Measurements from ENCODE around the gene ZDHHC7.

Gene ZDHHC7

DNA sequence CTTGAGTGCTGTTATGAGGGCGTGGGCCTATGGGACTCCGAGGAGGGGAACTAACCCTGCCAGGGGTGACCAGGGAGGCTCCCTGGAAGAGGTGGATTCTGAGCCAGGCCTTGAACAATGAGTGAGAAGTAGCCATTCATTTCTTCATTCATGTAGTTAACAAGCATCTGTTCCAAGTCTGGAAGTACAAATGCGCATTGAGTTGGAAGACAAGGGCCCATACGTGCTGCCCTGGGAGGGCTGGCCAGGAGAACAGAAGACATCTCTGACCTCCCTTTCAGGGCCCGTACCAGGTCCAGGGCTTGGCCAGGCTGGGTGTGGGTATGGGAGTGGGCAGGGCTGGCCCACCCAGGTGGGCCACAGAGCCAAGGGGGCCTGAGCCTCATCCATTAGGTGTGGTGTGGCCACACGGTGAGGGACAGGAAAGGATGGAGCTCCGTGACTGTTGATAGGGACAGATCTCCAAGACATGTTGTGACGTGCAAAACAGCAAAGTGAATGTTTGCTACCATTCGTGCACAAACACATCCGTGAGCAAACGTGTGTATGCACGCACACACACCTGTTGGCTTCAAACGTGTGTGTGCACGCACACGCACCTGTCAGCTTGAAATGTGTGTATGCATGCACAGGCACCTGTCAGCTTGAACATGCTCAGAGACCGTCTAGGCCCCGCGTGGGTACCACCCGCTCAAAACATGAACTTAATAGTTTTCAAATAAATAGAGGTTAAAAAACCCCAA is 46.8 kb downstream of the ZDHHC7 start:
- DNase-seq (ENCODE audit: low spot score), result no peak

DNA sequence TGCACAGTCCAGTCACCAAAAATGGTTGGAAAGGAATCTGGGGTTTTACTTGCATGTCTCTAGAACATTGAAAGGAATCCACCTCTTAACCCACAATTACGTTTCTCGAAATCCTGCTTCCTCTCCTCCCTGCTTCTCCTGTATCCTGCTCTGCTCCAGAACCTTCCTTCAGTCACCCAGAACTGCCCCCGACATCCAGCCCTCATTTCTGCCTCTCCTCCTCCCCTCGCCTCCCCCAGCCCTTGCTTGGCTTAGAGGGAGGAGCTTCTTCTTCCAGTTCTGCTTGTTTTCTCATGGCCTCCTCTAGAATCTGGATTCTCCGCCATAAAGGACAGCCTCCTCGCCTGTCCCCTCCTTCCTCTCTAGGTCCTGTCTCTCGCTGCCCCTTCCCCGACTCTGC is 48.3 kb downstream of the ZDHHC7 start:
- DNase-seq (ENCODE audit: low spot score), result no peak

DNA sequence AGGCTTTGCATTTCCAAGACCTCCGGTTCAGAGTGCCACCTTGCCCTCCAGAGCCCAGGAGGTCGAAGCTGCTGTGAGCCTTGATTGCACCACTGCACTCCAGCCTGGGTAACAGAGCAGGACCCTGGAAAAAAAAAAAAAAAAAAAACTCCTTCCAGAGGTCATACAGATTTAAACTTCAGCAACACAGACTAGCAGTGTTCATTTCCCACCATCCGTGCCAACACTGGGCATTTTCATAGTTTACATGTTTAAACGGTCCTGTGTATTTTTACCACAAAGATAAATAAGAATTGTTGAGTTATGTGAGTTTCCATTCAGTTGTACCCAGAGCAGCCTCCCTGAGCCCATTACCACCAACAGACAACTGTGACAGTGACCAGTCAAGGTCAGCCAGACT is 50.4 kb downstream of the ZDHHC7 start:
- no peak for DNase-seq (ENCODE audit: low spot score)

DNA sequence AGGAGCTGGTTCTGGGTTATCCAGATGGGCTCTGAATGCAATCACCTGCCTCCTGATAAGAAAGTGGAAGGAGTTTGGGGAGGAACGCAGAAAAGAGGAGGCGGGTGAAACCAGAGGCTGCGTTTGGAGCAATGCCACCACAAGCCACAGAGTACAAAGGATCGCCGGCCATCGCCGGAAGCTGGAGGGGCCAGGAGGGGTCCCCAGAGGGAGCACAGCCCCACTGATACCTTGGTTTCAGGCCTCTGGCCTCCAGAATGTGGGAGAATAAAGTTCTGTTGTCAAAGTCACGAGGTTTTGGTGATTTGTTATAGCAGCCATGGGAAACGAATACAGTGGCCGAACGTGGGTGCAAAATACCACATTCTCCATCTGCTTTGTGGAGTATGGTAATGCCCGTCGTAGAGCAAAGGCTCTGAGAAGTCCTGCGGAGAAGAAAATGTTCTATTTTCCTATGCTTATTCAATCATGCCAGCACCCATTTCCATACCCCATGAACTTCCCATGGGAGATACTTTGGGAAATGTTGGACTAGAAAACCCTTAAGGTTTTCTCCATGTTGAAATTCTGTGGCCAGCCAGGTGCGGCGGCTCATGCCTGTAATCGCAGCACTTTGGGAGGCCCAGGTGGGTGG is 51.4 kb downstream of the ZDHHC7 start:
- no peak for DNase-seq (ENCODE audit: low spot score)

DNA sequence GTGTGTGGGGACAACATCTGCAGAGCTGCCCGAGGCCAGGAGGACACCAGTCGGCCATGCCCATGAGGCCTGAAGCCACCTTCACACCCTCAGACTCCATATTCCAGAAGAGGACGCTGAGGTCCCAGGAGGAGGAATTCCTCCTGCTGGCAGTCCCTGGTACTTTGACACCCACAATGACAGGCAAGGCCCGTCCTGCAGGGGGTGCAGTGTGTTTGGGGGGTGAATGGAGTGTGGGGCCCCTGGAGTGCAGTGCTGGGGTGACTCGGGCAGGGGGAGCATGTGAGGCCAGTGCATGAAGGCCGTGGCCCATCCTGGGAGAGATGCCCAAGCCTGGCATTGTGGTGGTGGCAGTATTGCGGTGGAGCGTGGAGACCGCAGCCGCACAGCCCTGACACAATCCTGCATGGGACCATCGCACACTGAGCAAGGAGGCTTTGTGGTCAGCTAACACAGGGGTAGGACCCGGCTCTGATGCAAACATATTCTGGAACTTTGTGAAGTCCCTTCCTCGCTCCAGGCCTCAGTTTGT is 52.2 kb downstream of the ZDHHC7 start:
- peak; percentile 49 for DNase-seq (ENCODE audit: low spot score)

DNA sequence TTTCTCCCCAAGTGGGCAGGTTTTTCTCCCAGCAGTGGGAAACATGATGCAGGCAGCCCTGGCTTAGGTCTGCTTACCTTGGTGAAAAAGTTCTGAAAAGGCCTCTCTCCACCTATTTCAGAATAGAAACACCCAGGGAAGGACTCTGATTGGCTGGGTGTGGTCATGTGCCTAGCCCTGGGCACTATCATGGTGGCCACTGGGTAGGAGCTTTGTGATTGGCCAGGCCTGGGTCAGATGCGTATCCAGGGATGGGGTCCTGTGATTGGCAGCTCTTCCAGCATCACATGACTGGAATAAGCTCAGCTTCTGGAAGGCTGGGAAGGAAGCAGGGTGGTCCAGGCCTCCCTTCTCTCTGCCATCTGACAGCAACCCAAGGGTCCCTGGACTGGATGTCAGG is 53.5 kb downstream of the ZDHHC7 start:
- no peak for DNase-seq (ENCODE audit: low spot score)

DNA sequence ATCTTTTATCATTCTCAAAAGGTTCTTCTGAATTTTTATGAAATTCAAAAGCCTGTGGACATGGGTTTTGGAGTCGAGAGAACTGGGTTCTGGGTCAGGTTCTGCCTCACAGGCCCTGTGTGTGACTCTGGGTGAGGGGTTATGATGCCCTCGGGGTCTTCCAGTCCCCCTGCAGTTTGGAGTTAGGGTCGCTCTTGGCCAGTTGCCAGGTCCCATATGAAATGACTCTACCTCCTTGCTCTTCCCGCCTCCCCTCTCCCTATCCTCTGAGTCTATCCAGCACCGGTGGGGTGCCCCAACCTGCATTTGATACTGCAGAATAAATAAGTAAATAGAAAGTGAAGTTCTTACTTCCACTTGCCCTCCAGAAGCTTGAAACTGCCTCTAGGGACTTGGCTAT is 54.1 kb downstream of the ZDHHC7 start:
- no peak for DNase-seq (ENCODE audit: low spot score)

DNA sequence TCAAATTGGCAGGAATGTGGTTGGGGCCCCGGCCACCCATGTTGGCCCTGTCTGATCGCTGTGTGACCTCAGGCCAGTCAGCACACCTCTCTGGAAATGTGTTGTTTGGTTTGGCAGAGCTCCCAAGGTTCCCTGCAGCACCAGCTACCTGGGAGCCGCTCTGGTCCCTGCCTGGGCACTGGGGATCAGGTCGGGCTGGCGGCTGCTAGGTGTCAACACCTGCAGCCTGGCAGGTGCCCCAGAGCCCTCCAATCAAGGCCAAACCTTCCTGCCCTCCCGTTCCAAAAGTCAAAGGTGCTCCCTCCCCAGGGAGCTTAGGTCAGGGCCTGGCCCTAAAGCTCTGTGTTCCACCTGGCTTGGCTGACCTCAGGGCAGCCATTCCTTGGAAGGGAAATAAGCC is 55.9 kb downstream of the ZDHHC7 start:
- no peak for DNase-seq (ENCODE audit: low spot score)

DNA sequence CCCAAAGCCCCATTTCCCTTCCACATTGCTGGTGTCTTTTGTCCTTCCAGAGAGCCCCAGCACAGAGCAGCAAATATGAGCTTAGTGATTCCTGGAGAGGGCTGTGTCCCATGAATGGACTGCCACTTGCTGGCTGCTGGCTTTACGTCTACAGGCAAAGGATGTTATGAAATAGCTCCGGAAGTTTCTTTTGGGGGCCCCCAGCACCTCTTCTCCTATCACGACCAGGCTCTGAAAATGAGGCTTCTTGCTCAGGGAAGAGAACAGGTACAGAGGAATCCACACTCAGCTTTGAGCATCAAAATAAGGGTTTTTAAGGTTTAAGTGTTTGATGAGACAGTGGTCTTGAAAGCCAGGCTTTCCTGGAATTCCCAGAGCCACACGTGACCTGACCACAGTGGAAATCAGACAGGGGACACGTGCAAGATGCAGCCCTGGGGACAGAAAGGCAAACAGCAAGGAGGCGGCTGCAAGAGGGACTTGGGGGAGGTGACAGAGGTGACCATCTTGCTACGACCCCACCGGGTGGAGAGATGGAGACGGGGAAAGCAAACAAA is 58.1 kb downstream of the ZDHHC7 start:
- no peak for DNase-seq (ENCODE audit: low spot score)

DNA sequence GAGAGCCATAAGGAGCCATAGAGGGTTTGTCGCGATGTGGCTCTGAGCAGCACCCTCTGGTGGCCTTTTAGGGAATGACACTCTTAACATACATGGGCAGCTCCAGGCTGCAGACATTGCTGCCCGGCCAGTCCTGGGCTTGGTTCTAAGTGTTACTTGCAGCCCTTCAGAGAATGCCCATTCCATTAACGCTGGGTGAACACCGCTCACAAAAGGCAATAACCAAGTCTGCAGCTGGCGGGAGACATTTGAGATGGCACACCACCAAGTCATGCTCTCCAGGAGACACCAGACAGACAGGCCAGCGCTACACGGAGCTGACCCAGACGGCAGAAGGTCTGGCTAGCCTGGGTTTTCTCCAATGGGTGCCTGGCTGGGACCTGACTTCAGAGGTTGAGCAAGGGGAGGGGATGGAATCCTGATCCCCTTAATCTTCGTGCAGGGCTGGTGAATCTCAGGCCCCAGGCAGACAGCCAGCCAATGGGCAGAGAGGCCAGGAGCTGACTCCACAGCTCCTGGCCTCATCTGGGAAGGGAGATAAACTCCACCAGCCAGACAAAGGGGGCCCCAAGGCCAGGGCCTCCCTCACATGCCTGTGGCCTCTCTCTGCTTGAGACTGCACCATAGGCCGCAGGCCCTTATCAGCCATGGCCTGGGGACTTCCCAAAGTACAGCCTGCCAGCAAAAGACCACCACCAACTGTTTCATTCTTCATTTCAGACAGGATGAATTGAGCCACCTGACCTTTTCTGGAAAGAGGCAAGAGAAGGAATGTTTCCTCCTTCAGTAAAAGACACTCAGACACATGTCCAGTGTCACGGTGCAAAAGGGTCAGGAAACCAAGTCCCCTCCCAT is 58.8 kb downstream of the ZDHHC7 start:
- peak; percentile 84 for DNase-seq (ENCODE audit: low spot score)

DNA sequence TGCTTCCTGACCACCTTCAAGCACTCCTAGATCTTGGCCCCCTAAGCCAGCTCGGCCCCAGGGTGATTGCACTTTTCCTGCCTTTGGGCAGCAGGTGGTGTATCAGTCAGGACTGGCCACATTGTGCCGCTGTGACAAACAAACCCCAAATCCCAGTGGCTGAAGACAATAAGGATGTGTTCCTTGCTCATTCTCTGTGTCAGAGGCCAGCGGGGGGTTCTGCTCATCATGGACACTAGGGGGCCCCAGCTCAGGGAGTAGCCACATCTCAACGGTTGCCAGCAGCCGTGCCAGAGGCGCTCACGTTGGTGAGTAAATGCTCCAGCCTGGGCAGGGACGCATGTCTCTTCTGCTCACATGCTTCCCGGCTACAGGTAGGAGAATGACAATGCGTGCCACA is 60.4 kb downstream of the ZDHHC7 start:
- peak; percentile 56 for DNase-seq (ENCODE audit: low spot score)

DNA sequence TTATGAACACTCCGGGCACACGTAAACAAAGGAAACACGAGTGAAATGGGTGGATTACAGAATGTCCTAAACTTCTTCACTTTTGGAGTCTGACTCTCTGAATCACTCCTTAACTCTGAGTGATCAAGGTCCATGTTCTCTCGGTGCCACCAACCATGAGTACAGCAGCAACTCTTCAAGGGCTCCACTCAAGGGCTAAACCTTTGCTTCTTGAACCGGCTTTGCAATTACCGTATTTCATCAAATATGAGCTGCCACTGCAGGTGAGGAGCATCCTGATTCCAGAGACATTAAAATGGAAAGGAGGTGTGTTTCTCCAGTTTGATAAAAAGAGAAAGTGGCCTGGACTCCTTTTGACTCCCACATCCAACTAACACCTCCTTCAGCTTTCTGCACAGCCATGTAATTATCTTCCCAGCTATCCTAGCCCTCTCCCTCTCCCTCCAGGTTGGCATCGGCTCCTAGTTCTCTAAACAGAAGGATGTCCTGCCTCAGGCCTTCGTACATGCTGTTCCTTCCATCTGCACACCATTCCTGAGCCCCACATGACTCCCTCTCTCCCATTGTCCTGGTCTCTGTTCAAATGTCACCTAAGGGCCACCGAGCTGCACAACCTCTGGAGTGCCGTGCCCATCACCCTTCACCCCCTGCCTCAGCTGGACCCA is 61.4 kb downstream of the ZDHHC7 start:
- no peak for DNase-seq (ENCODE audit: low spot score)

DNA sequence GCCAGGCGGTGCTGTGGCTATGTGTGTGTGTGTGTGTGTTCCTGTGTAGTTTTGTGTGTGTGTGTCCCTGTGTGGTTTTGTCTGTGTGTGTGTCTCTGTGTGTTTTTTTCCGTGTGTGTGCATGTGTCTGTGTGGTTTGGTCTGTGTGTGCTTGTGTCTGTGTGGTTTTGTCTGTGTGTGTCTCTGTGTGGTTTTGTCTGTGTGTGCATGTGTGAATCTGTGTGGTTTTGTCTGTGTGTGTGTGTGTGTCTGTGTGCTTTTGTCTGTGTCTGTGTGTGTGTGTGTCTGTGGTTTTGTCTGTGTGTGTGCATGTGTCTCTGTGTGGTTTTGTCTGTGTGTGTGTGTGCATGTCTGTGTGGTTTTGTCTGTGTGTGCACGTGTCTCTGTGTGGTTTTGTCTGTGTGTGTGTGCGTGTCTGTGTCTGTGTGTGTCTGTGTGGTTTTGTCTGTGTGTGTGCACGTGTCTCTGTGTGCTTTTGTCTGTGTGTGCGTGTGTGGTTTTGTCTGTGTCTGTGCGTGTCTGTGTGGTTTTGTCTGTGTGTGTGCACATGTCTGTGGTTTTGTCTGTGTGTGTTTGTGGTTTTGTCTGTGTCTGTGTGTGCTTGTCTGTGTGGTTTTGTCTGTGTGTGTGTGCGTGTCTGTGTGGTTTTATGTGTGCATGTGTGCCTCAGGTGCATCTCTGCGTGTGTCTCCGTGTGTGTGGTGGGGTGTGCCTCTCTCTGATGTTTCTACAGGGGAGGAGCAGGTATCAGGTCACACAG is 62.3 kb downstream of the ZDHHC7 start:
- DNase-seq (ENCODE audit: low spot score), result no peak

DNA sequence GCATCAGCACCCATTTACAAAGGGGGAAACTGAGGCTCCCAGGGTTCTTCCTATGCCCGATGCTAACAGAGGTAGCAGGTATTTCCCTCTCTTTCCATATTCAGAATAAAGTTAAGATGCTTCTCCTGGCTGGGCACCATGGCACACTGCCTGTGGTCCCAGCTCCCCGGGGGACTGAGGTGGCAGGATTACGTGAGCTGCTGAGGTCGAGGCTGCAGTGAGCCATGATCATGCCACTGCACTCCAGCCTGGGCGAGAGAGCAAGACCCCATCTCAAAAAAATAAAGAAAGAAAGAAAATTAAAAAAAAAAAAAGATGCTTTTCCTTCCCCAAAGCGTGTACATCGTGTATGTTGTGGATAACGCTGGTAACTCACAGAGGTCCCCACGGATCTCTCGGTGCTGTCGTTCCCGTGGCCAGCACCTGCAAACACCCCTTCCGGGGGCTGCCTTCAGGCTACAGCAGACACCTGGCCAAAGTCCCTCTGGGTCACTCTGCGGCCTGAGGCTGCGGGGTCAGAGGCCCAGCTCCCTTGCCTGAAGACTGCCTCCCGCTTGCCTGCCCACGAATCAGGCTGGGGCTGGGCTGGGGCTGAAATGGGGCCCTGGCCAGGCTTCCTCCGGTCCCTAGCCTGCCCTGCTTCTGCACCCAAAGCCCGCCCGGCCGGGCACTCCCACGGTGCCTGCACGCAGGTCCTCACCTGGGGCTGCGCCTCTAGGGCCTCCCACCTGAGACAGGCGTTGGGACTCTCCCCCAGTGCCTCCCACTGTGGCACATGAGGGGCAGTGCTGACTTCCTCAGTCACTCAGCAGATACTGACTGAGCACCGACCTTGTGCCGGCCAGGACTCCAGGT is 63.1 kb downstream of the ZDHHC7 start:
- DNase-seq (ENCODE audit: low spot score), result no peak

DNA sequence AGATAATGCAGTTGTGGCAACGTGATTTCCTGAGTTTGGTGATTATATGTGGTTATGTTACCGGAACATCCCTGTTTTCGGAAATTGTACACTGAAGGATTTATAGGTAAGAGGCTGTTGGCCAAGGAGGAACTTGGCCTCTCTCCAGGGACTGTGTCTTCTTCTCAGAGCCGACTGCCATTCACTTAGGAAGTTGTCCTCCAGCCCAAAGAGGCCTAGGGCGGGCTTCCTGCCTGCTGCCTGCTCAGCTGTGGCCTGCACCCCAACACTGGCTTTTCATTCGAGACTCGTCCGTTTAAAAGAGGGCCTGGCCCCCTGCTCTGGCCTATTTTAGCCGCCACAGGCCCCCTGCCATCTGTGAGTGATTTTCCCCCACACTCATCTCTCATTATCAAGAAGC is 64.3 kb downstream of the ZDHHC7 start:
- DNase-seq (ENCODE audit: low spot score), result no peak

DNA sequence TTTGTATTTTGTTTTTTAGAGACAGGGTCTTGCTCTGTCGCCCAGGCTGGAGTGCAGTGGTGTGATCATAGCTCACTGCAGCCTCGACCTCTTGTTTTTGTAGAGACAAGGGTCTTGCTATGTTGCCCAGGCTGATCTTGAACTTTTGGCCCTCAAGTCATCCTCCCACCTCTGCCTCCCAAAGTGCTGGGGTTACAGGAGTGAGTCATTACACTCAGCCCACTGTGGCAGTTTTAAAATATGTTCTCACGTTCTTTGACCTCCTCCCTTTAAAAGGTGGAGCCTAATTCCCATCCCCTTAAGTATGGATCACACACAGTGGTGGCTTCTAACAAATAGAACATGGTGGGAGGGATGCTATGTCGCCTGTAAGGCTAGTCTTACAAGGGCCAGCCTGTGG is 67.7 kb downstream of the ZDHHC7 start:
- DNase-seq (ENCODE audit: low spot score), result no peak

DNA sequence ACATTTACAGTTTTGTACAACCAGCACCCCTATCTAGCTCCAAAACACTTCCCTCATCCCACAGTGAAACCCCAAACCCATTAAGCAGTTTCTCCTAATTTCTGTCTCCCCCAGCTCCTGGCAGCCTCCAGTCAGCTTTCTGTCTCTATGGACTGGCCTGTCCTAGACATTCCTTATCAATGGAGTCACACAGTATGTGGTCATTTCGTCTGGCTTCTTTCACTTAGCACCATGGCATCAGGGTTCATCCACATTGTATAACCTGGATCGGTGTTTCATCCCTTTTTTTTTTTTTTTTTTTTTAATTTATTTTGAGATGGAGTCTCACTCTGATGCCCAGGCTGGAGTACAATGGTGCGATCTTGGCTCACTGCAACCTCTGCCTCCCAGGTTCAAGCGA is 68.5 kb downstream of the ZDHHC7 start:
- no peak for DNase-seq (ENCODE audit: low spot score)

DNA sequence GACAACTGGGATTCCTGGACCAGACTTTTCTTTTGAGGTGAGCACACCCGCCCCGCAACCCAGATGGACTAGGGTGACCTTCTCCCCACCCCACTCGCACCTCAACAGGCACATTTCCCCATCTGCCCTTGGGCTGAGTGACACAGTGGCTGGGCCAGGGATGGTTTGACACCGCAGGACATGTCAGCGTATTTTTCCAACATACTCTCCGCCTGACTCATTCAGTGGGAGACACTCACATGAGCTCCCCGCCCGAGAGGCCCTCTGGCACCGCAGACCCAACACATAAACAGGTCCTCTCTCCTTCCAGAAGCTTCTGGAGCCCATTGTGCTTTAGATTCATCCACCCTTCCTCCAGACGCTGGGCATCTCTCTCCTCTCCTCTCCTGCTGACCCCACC is 69.4 kb downstream of the ZDHHC7 start:
- no peak for DNase-seq (ENCODE audit: low spot score)

DNA sequence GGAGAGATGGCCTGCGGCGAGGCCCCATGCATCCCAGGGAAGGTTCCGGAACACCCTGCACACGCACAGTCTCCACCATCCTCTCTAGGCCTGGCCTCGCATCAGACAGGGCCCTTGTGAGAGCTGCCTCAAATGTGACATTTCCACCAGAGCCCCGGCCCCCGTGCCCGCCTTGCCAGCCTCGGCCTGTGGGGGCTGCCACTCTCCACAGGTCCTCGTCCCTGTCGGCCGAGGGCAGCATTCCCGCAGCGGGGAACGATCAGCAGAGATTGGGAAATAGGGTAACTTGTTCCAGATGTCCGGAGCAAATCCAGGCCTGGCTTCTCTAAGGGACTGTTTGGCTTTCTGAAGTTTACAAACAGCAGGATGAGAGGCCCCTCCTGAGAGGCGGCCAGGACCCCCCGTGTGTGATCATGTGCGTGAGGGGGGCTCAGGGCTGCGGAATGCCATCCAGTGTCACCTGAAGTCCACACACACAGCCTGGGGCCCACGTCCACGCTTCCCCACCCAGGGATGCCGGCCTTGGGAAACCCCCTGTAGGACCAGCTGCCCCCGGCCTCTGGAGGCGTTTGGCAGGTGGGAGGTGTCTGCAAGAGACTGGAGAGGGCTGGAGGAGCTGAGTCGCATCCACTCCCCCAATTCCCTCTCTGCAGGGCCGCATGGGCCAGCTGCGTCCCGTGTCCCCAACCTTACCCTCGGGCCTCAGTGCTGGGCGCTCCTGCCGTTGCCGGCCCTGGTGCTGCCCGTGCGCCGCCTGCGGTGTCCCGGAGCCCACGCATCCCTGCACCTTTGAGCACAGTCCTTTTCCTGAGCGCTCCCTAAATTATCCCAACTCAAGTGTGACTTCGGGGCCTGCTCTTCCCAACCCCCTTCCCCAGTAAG is 70.4 kb downstream of the ZDHHC7 start:
- no peak for DNase-seq (ENCODE audit: low spot score)
